ENCODE measurements around the gene RANBP17.
A peak's percentile ranks its signal among the peaks of the same experiment; 100 is the strongest.

The RANBP17 gene

GRCh38 chr5:171271798-171272197 is 410.0 kb downstream of the RANBP17 start:
- H3K4me3 ChIP-seq (ENCODE audit: low read length) = no peak overlapping the region

GRCh38 chr5:171272996-171273970 is 411.5 kb downstream of the RANBP17 start:
- no peaks in the 10 kb centered on the region for H3K4me1 ChIP-seq (ENCODE audit: control insufficient read depth, low read length)
- no peaks in the 10 kb centered on the region for H4K20me1 ChIP-seq (ENCODE audit: control insufficient read depth, insufficient read depth, low read depth, low read length)
- H3K36me3 ChIP-seq (ENCODE audit: control insufficient read depth, low read length) = no peaks in the 10 kb centered on the region
- no peaks in the 10 kb centered on the region for H3K9me3 ChIP-seq (ENCODE audit: control insufficient read depth, insufficient read depth, low read length)
- no peaks in the 10 kb centered on the region for H3F3A ChIP-seq (ENCODE audit: control insufficient read depth, insufficient read depth)
- no peaks in the 10 kb centered on the region for H3K9me2 ChIP-seq (replicated peaks; ENCODE audit: control insufficient read depth, low read length)
- H3K4me2 ChIP-seq (ENCODE audit: low read length) = no peak overlapping the region
- peak; percentile 45 for TF ChIP-seq CTCF (IDR thresholded peaks at IDR 0.05; ENCODE audit: low read depth, low read length, poor library complexity, severe bottlenecking)
- no peak for TF ChIP-seq EZH2phosphoT487 (IDR thresholded peaks at IDR 0.05; ENCODE audit: borderline replicate concordance, low read length)
- no peak overlapping the region for H3K4me3 ChIP-seq (ENCODE audit: low read length)
- H3K27me3 ChIP-seq (ENCODE audit: control insufficient read depth, low read length) = peaks cover 7% of the 10 kb centered on the region; the same call in 1 of the 2 replicates
- no peaks in the 10 kb centered on the region for H3K79me2 ChIP-seq (ENCODE audit: control insufficient read depth, low read length)
- H3K27ac ChIP-seq (ENCODE audit: low read depth, low read length) = no peak overlapping the region

More at GRCh38 chr5:171271798-171272197, 410.0 kb downstream of the RANBP17 start:
- Histone ChIP-seq H3K27me3 (ENCODE audit: control insufficient read depth, low read length) (peaks cover 3% of the 10 kb centered on the region; the same call in 1 of the 2 replicates), H3K36me3 (ENCODE audit: control insufficient read depth, low read length) (no peaks in the 10 kb centered on the region), H3F3A (ENCODE audit: control insufficient read depth, insufficient read depth) (no peaks in the 10 kb centered on the region), H4K20me1 (ENCODE audit: control insufficient read depth, insufficient read depth, low read depth, low read length) (no peaks in the 10 kb centered on the region), H3K4me2 (ENCODE audit: low read length) (no peak overlapping the region), H3K9me3 (ENCODE audit: control insufficient read depth, insufficient read depth, low read length) (no peaks in the 10 kb centered on the region), H3K4me1 (ENCODE audit: control insufficient read depth, low read length) (no peaks in the 10 kb centered on the region), H3K9me2 (replicated peaks; ENCODE audit: control insufficient read depth, low read length) (no peaks in the 10 kb centered on the region), H3K79me2 (ENCODE audit: control insufficient read depth, low read length) (no peaks in the 10 kb centered on the region), H3K27ac (ENCODE audit: low read depth, low read length) (no peak overlapping the region)
- TF ChIP-seq CTCF (IDR thresholded peaks at IDR 0.05; ENCODE audit: low read depth, low read length, poor library complexity, severe bottlenecking) (no peak), EZH2phosphoT487 (IDR thresholded peaks at IDR 0.05; ENCODE audit: borderline replicate concordance, low read length) (no peak)

- H3K9me2 ChIP-seq (replicated peaks; ENCODE audit: control insufficient read depth, low read length) = no peaks in the 10 kb centered on the region
- no peak overlapping the region for H3K27ac ChIP-seq (ENCODE audit: low read depth, low read length)
- no peaks in the 10 kb centered on the region for H4K20me1 ChIP-seq (ENCODE audit: control insufficient read depth, insufficient read depth, low read depth, low read length)
- no peaks in the 10 kb centered on the region for H3F3A ChIP-seq (ENCODE audit: control insufficient read depth, insufficient read depth)
- H3K27me3 ChIP-seq (ENCODE audit: control insufficient read depth, low read length) = peaks cover 7% of the 10 kb centered on the region; the same call in 1 of the 2 replicates
- H3K4me1 ChIP-seq (ENCODE audit: control insufficient read depth, low read length) = no peaks in the 10 kb centered on the region
- H3K79me2 ChIP-seq (ENCODE audit: control insufficient read depth, low read length) = no peaks in the 10 kb centered on the region
- no peaks in the 10 kb centered on the region for H3K36me3 ChIP-seq (ENCODE audit: control insufficient read depth, low read length)
- H3K4me2 ChIP-seq (ENCODE audit: low read length) = no peak overlapping the region
- TF ChIP-seq CTCF (IDR thresholded peaks at IDR 0.05; ENCODE audit: low read depth, low read length, poor library complexity, severe bottlenecking) (no peak), EZH2phosphoT487 (IDR thresholded peaks at IDR 0.05; ENCODE audit: borderline replicate concordance, low read length) (no peak)
- H3K9me3 ChIP-seq (ENCODE audit: control insufficient read depth, insufficient read depth, low read length) = no peaks in the 10 kb centered on the region
- no peak overlapping the region for H3K4me3 ChIP-seq (ENCODE audit: low read length)
These were observed 414.2 kb downstream of the RANBP17 start for GRCh38 chr5:171275841-171276544.

Measured in DOHH2 (cell line).